Stimulated activated CD8-positive, alpha-beta memory T cell treated with anti-CD3 and anti-CD28 coated beads, Interleukin-12 subunit alpha, Interleukin-12 subunit beta, amount 100 ng/mL, for 24 hours (primary cell): ENCODE measurements around the gene NDUFV1.
A peak's percentile ranks its signal among the peaks of the same experiment; 100 is the strongest.
"Not testable (repeated sequence)": the region's sequence is repeated elsewhere in the genome, so short reads cannot be mapped to it uniquely, and the experiment has no call there.

Source experiments
- DNase-seq: peaks from one replicate; pipeline ENCODE4 v3.0.0-alpha.2; 2020; ENCODE audit errors: extremely low read depth

NDUFV1 gene

GRCh38 chr11:67606492-67607295, at the start of gene NDUFV1:
Gene NDUFV1, plus strand, starts transcription at chr11:67606936. Its CDS starts 69 bp downstream, at chr11:67607005.
- DNase-seq, result peak; percentile 95

GRCh38 chr11:67558084-67558772, 48.5 kb upstream of the NDUFV1 start:
- DNase-seq, result no peak

GRCh38 chr11:67561971-67562619, 44.6 kb upstream of the NDUFV1 start:
- no peak for DNase-seq

- no peak for DNase-seq
Measured at GRCh38 chr11:67562963-67563704, 43.6 kb upstream of the NDUFV1 start.

- DNase-seq, result not testable (repeated sequence)
Measured at GRCh38 chr11:67563705-67564114, 43.0 kb upstream of the NDUFV1 start.

GRCh38 chr11:67564230-67564629, 42.5 kb upstream of the NDUFV1 start:
- no peak for DNase-seq

- no peak for DNase-seq
Measured at GRCh38 chr11:67571443-67571842, 35.3 kb upstream of the NDUFV1 start.

- DNase-seq, result no peak
Measured at GRCh38 chr11:67572305-67572704, 34.4 kb upstream of the NDUFV1 start.

- no peak for DNase-seq
Measured at GRCh38 chr11:67572747-67573419, 33.9 kb upstream of the NDUFV1 start.

- no peak for DNase-seq
Measured at GRCh38 chr11:67574938-67575337, 31.8 kb upstream of the NDUFV1 start.

- DNase-seq, result no peak
Measured at GRCh38 chr11:67576735-67577475, 29.8 kb upstream of the NDUFV1 start.

- no peak for DNase-seq
Measured at GRCh38 chr11:67577951-67578350, 28.8 kb upstream of the NDUFV1 start.

GRCh38 chr11:67581469-67581868, 25.3 kb upstream of the NDUFV1 start:
- no peak for DNase-seq

- no peak for DNase-seq
Measured at GRCh38 chr11:67582011-67582410, 24.7 kb upstream of the NDUFV1 start.

GRCh38 chr11:67583247-67584204, 23.2 kb upstream of the NDUFV1 start, which contains the start of gene GSTP1:
Gene GSTP1, plus strand, starts transcription at chr11:67583812. Its CDS starts 32 bp downstream, at chr11:67583844.
- DNase-seq, result peak; percentile 61

- no peak for DNase-seq
Measured at GRCh38 chr11:67584205-67584880, 22.4 kb upstream of the NDUFV1 start.

- no peak for DNase-seq
Measured at GRCh38 chr11:67584881-67585873, 21.6 kb upstream of the NDUFV1 start.
